H1 (cell line): ENCODE data around the gene WDR64. TPM values are rescaled to one million over a fixed set of nuclear protein-coding genes. Genes with fewer than 3 reads are reported as not detected.

Source experiments
- ATF3 ChIP-seq: IDR thresholded peaks from 2 replicates; pipeline ENCODE4 v1.6.1; 2011; ENCODE audit warnings: low read depth, mild to moderate bottlenecking, low read length; ENCODE audit not compliant: insufficient read depth
- CHD2 ChIP-seq: IDR thresholded peaks from 2 replicates; pipeline ENCODE4 v1.6.1; 2012; ENCODE audit warnings: low read length, improper control_type of control experiment
- polyA plus RNA-seq, 7 experiments: library from polyadenylated mRNA; depleted of rRNA in 3 of 7; stranded (reverse) in 5 of 7; unstranded in 2 of 7; fragments of >200 nt in 5 of 7; fragments of 200-250 nt in 2 of 7; gene quantifications; 1 replicate in 5 of 7; 2 replicates in 1 of 7; 4 replicates in 1 of 7; pipeline versions ENCODE4 v1.2.1 to v1.2.3, GENCODE V29; 2011 to 2013; ENCODE audit warnings: missing spikeins in 2 of 7, mixed read lengths in 2 of 7
- total RNA-seq: library from RNA; stranded (reverse); fragmentation: NEBNext Ultra II Directional; extraction: Animal tissue kit (Norgen Biotek cat#: 25700); gene quantifications from 2 replicates; pipeline ENCODE4 v1.2.1, GENCODE V29; 2021

WDR64 gene
- total and polyA plus RNA-seq, 2 of the 8 experiments (the other 6 are each of a cell fraction or from before 2014, with no cell fraction given) = 0.02 TPM; not detected in 1

- TF ChIP-seq CHD2 = 0 out of 2 replicates have a peak, but pooled peaks have one; percentile 20
- TF ChIP-seq ATF3 = peak; percentile 85
Observed at GRCh38 chr1:241847796-241848685, 196.0 kb downstream of the WDR64 start, which contains the start of gene EXO1 (continued).
